Stimulated activated CD4-positive, alpha-beta T cell treated with anti-CD3 and anti-CD28 coated beads, Interleukin-1b, Interleukin-23, amount 100 ng/mL, for 48 hours (primary cell): Measurements from ENCODE around the gene ZAR1L.

ENCODE experiments used
- DNase-seq: peaks from one replicate; pipeline ENCODE4 v3.0.0-alpha.2; 2020

Gene ZAR1L

DNA sequence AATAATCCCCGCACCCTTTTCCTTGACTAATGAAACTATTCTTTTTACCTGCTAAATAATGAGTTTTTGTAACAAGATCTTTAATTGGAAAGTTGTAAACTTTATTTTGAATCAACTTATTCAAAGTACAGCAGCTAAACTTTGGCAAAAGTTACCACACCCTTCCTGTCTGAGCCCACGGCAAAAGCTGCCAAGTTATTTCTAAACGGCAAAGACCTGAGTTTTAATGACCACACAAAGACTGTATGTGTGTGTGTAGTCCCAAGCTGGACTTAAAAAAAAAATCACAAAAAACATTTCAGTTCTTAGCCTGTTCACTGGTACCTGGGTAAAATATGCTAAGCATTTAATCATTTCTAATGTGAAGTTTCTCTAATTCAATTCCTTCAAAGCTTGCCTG lies 60.7 kb downstream of the ZAR1L start:
- no peak for DNase-seq

DNA sequence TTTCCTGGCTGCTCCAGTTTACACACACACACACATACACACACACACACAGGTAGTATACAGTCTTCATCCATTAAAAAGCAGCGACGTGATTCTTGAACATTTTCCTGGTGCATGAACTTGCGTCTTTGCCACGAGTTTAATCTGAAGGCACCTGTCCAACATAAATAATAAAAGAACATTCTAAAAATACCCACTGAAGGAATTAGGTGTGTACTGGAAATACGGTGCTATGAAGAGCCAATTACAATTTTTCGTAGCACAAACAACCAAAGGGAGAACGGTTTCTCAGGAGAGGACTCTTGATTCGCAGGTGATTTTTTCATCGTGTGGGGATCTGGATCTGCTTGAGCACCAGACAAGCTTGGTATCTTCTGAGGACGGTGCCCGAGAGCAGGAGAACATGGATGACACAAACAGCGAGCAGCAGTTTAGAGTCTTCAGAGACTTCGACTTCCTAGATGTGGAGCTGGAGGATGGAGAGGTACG lies 61.2 kb downstream of the ZAR1L start:
- DNase-seq, result no peak
